ENCODE data around the gene INSRR.

DNA sequence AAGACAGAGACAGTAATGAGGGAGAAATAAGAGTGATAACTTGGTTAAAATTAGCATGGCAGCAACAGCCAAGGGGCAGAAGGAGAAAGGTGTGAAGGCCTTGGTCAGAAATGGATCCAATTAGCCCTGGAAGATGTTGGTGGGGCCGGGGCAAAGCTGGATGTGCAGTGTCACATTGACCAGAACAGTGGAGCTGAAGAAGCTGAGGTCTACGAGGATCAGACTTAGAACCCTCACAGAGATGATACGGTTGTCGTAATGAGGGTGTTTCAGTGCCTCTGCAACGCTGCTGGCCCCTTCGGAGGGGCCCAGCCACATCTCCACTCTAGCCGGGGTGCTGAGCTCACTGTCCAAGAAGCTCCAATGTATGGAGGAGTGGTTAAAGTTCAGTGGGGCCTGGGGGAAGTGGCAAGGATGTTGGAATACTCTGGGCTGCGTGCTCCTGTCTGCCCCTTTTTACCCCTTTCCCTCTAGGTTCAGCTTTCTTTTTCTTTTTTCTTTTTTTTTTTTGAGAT lies 56.4 kb downstream of the INSRR start:
- no peak for TF ChIP-seq POLR2A (IDR thresholded peaks at IDR 0.05)
- TF ChIP-seq, protein P1, sequence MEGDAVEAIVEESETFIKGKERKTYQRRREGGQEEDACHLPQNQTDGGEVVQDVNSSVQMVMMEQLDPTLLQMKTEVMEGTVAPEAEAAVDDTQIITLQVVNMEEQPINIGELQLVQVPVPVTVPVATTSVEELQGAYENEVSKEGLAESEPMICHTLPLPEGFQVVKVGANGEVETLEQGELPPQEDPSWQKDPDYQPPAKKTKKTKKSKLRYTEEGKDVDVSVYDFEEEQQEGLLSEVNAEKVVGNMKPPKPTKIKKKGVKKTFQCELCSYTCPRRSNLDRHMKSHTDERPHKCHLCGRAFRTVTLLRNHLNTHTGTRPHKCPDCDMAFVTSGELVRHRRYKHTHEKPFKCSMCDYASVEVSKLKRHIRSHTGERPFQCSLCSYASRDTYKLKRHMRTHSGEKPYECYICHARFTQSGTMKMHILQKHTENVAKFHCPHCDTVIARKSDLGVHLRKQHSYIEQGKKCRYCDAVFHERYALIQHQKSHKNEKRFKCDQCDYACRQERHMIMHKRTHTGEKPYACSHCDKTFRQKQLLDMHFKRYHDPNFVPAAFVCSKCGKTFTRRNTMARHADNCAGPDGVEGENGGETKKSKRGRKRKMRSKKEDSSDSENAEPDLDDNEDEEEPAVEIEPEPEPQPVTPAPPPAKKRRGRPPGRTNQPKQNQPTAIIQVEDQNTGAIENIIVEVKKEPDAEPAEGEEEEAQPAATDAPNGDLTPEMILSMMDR (IDR thresholded peaks at IDR 0.05): no peak

All from thyroid gland (tissue), 4 donors.